GM18505 (cell line): ENCODE data around the gene OBSCN.

Experiments used
- ATAC-seq: cut with Tn5 transposase; IDR thresholded peaks from one replicate; pipeline ENCODE4 v1.9.1; 2021; ENCODE audit not compliant: unreplicated experiment
- POLR2A ChIP-seq: IDR thresholded peaks from 4 replicates; pipeline ENCODE4 v1.6.1; 2011; ENCODE audit warnings: borderline replicate concordance; ENCODE audit not compliant: insufficient read depth, insufficient read length; ENCODE audit errors: extremely low read depth

OBSCN gene

DNA sequence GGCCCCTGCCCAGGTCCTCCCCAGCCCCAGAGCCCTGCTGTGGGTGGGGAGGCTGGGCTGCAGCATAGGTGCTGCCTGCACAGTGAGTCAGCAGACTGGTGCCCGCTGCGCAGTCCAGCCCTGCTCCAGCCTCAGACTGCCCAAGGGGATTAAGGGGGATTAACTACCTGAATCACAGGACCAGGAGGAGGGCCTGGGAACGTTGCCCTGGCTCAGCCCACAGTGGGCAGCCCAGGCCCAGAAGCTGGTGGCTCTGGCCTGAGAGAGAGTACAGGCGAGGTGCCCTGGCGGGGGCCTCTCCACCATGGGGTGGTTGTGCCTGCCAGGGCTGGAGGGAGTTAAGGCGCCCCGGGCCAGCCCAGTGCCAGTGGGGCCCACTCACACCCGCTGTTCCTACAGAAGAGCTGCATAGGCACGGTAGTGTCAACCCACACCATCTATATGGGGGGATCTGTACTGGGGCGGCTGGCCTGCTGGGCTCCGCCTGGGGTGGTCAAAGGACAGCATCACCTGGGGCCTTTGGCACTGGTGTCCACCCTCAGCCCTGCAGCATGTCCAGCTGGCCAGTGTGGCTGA, 2.3 kb downstream of the OBSCN start:
- TF ChIP-seq POLR2A = no peak
- ATAC-seq = no peak

- no peak for ATAC-seq
Measured at GRCh38 chr1:228210712-228211530, 3.1 kb downstream of the OBSCN start.

DNA sequence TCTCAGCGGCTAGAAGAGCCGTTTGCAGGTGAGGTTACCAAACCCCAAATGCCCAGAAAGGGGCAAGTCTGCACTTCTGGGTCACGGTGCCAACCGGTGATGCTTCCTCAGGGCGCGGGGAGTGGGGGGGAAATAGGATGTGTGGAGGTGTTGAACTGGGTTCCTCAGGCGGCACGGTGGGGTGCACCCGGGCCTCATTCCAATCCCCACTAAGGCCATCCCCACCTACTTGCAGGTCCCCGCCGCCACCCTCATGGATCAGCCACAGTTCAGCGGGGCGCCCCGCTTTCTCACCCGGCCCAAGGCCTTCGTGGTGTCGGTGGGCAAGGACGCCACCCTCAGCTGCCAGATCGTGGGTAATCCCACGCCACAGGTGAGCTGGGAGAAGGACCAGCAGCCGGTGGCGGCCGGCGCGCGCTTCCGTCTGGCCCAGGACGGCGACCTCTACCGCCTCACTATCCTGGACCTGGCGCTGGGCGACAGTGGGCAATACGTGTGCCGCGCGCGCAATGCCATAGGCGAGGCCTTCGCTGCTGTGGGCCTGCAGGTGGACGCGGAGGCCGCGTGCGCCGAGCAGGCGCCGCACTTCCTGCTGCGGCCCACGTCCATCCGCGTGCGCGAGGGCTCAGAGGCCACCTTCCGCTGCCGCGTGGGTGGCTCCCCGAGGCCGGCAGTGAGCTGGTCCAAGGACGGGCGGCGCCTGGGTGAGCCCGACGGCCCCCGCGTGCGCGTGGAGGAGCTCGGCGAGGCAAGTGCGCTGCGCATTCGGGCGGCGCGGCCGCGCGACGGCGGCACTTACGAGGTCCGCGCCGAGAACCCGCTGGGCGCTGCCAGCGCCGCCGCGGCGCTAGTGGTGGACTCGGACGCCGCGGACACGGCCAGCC, 3.9 kb downstream of the OBSCN start:
- no peak for TF ChIP-seq POLR2A
- no peak for ATAC-seq

More at GRCh38 chr1:228210712-228211530, 3.1 kb downstream of the OBSCN start:
- no peak for TF ChIP-seq POLR2A

DNA sequence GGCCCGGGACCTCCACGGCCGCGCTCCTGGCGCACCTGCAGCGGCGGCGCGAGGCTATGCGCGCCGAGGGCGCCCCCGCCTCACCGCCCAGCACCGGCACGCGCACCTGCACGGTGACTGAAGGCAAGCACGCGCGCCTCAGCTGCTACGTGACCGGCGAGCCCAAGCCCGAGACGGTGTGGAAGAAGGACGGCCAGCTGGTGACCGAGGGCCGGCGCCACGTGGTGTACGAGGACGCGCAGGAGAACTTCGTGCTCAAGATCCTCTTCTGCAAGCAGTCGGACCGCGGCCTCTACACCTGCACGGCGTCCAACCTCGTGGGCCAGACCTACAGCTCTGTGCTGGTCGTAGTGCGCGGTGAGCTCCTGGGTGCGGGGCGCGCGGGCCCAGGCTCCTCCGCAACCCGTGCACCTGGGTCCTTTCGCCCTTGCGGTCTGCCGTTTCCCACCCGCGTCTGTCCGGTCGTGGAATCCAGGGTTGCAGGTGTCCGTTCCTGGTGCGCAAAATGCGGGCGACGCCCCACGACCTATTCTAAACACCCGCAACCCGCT, 4.6 kb downstream of the OBSCN start:
- no peak for ATAC-seq
- TF ChIP-seq POLR2A = no peak

DNA sequence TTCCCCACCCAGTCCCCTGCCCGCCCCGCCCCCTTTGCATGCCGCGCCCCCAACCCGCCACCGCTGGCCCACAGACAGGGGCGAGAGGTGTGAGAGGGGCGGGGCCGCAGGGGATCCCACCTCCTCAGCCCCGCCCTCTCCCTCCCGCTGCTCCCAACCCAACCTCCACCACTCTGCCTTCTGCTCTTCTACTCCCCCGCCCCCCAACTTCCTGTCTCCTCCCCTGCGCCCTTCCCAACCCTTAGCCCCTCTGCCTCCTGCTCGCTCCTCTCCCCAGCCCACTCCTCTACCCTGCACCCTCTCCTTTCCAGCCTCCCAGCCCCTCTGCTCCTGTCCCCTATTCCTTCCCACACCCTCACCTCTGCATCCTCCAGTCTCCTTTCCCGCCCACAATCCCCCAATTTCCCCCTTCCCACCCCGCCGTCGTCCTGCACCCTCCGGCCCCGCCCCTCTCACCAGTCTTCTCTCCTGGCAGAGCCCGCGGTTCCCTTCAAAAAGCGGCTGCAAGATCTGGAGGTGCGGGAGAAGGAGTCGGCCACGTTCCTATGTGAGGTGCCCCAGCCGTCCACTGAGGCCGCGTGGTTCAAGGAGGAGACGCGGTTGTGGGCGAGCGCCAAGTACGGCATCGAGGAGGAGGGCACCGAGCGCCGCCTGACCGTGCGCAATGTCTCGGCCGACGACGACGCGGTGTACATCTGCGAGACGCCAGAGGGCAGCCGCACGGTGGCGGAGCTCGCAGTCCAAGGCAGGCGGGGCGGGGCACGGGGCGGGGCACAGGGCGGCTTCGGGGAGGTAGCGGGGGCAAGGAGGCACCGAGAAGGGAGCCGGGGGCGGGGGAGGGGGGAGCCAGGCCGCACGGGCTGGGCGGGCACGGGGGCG, 5.4 kb downstream of the OBSCN start:
- ATAC-seq = peak; percentile 84

DNA sequence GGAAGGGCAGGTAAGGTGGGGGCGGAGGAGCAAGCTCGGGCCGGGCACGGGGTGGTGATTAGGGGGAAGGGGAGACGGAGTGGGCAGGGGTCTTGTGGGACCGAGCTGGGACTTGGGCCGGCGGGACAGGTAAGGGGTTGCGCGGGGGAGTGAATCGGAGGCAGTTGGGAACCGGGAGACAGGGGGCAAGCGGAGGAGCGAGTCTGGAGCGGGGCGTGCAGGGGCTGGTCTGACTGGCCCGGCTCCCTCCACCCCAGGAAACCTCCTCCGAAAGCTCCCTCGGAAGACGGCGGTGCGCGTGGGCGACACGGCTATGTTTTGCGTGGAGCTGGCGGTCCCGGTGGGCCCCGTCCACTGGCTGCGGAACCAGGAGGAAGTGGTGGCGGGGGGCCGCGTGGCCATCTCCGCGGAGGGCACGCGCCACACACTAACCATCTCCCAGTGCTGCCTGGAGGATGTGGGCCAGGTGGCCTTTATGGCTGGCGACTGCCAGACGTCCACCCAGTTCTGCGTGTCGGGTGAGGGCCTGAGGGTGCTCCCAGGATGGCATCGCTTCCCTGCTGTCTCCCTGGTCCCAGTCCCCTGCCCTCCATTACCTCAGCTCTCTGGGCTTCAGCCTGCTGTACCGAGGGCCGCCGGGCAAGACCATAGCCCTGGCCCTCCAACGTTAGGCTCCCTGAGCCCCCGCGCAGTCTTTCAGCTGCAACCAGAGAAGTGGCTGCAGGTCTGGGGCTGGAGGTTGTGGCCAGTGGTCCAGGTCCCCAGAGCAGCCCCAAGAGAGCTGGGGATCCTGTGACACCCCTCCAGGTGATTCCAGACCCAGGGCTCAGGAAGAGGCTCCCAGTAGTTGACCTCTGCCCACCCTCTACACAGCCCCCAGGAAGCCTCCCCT, 6.3 kb downstream of the OBSCN start:
- TF ChIP-seq POLR2A = no peak

More for the DNA sequence above, 5.4 kb downstream of the OBSCN start:
- no peak for TF ChIP-seq POLR2A

GRCh38 chr1:228214921-228215662, 7.2 kb downstream of the OBSCN start:
- TF ChIP-seq POLR2A = no peak
- no peak for ATAC-seq

More for the DNA sequence above, 6.3 kb downstream of the OBSCN start:
- no peak for ATAC-seq

DNA sequence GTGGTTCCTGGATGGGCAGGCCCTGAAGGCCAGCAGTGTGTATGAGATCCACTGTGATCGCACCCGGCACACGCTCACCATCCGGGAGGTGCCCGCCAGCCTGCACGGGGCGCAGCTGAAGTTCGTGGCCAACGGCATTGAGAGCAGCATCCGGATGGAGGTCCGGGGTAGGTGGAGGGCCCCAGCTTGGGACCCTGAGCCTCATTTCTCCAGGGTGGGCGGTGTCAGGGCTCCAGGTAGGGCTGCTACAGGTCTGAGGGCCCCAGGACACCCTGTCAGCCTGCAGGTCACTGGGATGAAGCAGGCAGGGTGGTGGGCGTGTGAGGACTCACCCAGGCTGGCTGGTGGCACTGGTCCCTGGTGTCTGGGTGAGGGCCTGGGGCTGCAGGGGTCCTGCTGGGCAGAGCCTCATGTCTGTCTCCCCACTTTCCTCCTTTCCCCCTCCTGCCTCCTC, 7.8 kb downstream of the OBSCN start:
- ATAC-seq = no peak
- TF ChIP-seq POLR2A = no peak

DNA sequence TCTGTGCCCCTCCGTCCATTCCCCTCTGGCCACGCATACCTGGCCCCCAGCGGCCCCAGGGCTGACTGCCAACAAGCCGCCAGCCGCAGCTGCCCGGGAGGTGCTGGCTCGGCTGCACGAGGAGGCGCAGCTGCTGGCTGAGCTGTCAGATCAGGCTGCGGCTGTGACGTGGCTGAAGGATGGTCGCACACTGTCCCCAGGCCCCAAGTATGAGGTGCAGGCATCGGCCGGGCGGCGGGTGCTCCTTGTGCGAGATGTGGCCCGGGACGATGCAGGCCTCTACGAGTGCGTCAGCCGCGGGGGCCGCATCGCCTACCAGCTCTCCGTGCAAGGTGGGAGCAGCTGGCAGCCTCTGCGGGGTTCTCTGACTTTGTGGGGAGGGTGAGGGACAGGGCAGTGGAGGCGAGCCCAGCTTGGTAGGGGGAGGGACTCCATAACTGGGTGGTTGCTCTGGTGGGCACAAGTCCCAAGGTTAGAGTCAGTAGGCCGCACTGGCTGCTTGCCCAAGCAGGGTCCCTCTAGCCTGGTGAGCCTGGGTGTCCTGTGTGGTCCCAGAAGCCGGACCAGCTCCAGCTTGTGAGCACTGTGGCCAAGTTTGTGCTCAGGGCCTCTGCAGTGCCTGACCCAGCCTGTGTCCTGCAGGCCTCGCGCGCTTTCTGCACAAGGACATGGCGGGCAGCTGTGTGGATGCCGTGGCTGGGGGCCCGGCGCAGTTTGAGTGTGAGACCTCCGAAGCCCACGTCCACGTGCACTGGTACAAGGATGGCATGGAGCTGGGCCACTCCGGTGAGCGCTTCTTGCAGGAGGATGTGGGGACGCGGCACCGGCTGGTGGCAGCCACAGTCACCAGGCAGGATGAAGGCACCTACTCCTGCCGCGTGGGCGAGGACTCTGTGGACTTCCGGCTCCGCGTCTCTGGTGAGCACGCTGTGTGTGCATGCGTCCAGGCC, 8.8 kb downstream of the OBSCN start:
- no peak for ATAC-seq

More for the DNA sequence above, 8.8 kb downstream of the OBSCN start:
- TF ChIP-seq POLR2A = no peak
